Thymus (tissue), 11 donors: ENCODE data around the gene ZBTB7A. TPM values are rescaled to one million over a fixed set of nuclear protein-coding genes. Genes with fewer than 3 reads are reported as not detected.

ENCODE experiments used
- DNase-seq, 9 donors: peaks; one replicate each; pipeline ENCODE4 v3.0.0-alpha.2; 2013; ENCODE audit warnings: low spot score in 9 of 9, low read depth in 6 of 9, missing footprints in 1 of 9
- H3K27ac ChIP-seq, 2 donors: one replicate each; pipeline ENCODE4 v1.5.1; 2013; ENCODE audit warnings: control low read depth in 1 of 2, low read depth in 1 of 2, low read length in 1 of 2, mild to moderate bottlenecking in 1 of 2, moderate library complexity in 1 of 2
- H3K27me3 ChIP-seq, 2 donors: one replicate each; pipeline ENCODE4 v1.5.1; 2013; ENCODE audit warnings: low read length in 1 of 2; ENCODE audit not compliant: control insufficient read depth in 2 of 2, insufficient read depth in 1 of 2
- H3K36me3 ChIP-seq, 2 donors: one replicate each; pipeline ENCODE4 v1.5.1; 2013; ENCODE audit warnings: low read length in 1 of 2, mild to moderate bottlenecking in 1 of 2, moderate library complexity in 1 of 2; ENCODE audit not compliant: control insufficient read depth in 2 of 2, insufficient read depth in 2 of 2
- H3K4me1 ChIP-seq, 2 donors: one replicate each; pipeline ENCODE4 v1.5.1; 2013; ENCODE audit warnings: low read length in 2 of 2; ENCODE audit not compliant: control insufficient read depth in 2 of 2, insufficient read depth in 2 of 2
- H3K4me3 ChIP-seq, 2 donors: one replicate each; pipeline ENCODE4 v1.5.1; 2013; ENCODE audit warnings: low read length in 2 of 2, control low read depth in 1 of 2, mild to moderate bottlenecking in 1 of 2
- H3K9me3 ChIP-seq, 2 donors: one replicate each; pipeline ENCODE4 v1.5.1; 2013; ENCODE audit warnings: low read length in 1 of 2, mild to moderate bottlenecking in 1 of 2; ENCODE audit not compliant: control insufficient read depth in 2 of 2, insufficient read depth in 1 of 2
- WGBS: extraction: QIAGEN DNeasy Blood & Tissue Kit; methylation state at CpG from one replicate; pipeline ENCODE4 v1.1.7; 2013; 5-methylcytosine and 5-hydroxymethylcytosine counted together
- polyA plus RNA-seq: library from polyadenylated mRNA; stranded (reverse); fragments of 200-250 nt; gene quantifications from one replicate; pipeline ENCODE4 v1.2.3, GENCODE V29; 2013
- total RNA-seq: library from RNA; stranded (reverse); fragments of 120-200 nt; gene quantifications from one replicate; pipeline ENCODE4 v1.2.4, GENCODE V29; 2013
- donor health status: healthy.

ZBTB7A gene
- total and polyA plus RNA-seq, 2 donors: 5.1 to 9.4 TPM

DNA sequence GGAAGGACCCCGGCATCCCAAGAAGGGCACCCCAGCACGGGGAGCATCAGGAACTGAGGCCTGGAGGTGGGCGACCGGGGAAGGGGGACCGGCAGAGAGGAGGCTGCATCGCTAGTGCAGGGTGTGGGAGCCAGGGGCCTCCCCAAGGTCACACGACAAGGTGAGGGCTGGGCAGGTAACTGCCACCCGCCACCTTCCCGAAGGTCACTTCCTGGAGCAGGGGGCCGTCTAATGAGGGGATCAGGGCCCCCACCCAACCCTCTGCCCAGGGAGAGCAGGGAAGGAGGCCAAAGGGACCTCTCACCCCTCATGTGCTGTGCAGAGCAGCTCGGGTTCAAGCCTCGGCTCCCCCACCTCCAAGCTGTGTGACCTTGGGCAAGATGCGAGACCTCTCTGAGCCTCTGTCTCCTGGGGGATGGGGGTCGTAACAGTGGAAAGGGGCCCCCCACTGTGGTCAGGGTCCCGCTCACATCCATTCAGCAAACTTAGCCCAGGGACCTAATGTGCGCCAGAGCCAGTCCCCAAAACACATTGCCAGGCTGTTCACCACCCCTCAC lies 6.0 kb downstream of the ZBTB7A start:
- DNase-seq: no peak
- 94% methylated on average over 16 of the region's 16 CpGs for WGBS
- H3K27ac ChIP-seq: peak overlapping the region in 1 of 2 donors; percentile 6
- peaks cover 10 to 38% of the 10 kb centered on the region in 2 donors for H3K4me1 ChIP-seq
- no peaks in the 10 kb centered on the region for H3K9me3 ChIP-seq
- H3K4me3 ChIP-seq: no peak overlapping the region
- no peaks in the 10 kb centered on the region for H3K27me3 ChIP-seq
- H3K36me3 ChIP-seq: peaks cover 40 to 41% of the 10 kb centered on the region in 2 donors

DNA sequence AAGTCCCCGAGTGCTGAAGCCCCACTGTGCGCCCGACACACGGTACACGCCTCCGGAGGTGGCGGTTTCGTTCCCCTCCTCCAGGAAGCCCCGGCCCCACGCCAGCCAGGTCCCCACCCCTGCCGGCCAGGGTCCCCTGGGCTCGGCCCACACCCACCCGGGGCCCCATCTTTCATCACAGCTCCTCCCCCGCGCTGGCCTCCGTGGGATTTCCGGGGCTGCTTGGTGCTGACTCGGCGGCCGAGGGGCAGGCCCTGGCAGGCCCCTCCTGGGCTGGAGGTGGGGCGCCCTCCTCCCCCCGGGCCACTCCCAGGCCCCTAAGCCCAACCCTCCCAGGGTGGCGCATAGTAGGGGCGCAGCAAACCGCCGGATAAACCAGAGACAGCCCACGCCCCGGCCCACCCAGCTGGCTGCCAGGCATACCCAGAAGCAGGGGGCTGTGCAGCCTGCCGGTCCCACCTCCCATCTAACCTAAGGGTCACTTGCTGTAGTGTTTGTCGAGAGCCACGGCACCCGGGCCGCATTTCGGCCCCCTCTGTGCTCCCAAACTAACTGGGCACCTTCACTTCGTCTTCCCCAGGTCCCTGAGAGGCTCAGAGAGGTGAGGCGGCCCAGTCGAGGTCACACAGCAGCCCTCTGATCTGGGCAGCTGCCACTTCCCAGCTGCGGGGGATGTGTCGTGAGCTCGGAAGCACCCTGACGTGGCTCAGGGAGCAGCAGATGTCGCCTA lies 6.6 kb downstream of the ZBTB7A start:
- Histone ChIP-seq H3K9me3 (no peaks in the 10 kb centered on the region), H3K36me3 (peaks cover 42 to 45% of the 10 kb centered on the region in 2 donors), H3K27me3 (no peaks in the 10 kb centered on the region), H3K27ac (peak overlapping the region; percentile 51 to 83), H3K4me3 (peak overlapping the region in 1 of 2 donors; percentile 7), H3K4me1 (peaks cover 10 to 38% of the 10 kb centered on the region in 2 donors)
- 89% methylated on average over 42 of the region's 42 CpGs for WGBS
- DNase-seq: no peak

DNA sequence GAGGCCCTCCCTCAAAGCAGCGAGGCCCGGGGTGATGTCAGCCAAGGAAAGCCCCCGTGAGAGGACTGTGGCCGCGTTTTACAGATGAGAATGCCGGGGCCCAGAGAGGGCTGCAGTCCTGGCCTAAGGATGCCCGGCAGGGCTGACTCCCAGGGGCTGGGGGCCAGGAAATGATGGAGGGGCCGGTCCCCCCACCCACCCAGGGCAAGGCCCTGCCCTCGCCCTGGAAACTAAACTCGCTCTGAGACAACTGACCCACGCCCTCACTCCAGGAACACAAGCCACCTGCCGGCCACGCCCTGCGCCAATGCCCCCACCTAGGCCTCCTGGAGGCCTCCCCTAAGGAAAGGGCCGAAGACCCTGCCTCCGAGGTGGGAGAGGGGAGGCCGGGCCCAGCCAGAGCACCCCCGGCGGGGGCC lies 7.2 kb downstream of the ZBTB7A start:
- peak overlapping the region in 1 of 2 donors; percentile 7 for H3K4me3 ChIP-seq
- H3K36me3 ChIP-seq: peaks cover 48 to 51% of the 10 kb centered on the region in 2 donors
- no peak for DNase-seq
- no peaks in the 10 kb centered on the region for H3K9me3 ChIP-seq
- H3K27me3 ChIP-seq: no peaks in the 10 kb centered on the region
- H3K4me1 ChIP-seq: peaks cover 10 to 38% of the 10 kb centered on the region in 2 donors
- whole genome bisulfite sequencing: 91% methylated on average over 19 of the region's 19 CpGs
- peak overlapping the region; percentile 51 to 83 for H3K27ac ChIP-seq

GRCh38 chr19:4058693-4059452 lies 7.8 kb downstream of the ZBTB7A start:
- Histone ChIP-seq H3K36me3 (peaks cover 49 to 57% of the 10 kb centered on the region in 2 donors), H3K9me3 (no peaks in the 10 kb centered on the region), H3K27me3 (no peaks in the 10 kb centered on the region), H3K4me1 (peaks cover 4 to 32% of the 10 kb centered on the region in 2 donors), H3K4me3 (no peak overlapping the region), H3K27ac (peak overlapping the region; percentile 65 to 83)
- DNase-seq: no peak
- 91% methylated on average over 30 of the region's 30 CpGs for WGBS

GRCh38 chr19:4057931-4058692 lies 8.6 kb downstream of the ZBTB7A start:
- H3K4me3 ChIP-seq: no peak overlapping the region
- H3K27ac ChIP-seq: peak overlapping the region; percentile 17 to 83
- H3K36me3 ChIP-seq: peaks cover 50 to 62% of the 10 kb centered on the region in 2 donors
- H3K9me3 ChIP-seq: no peaks in the 10 kb centered on the region
- H3K27me3 ChIP-seq: no peaks in the 10 kb centered on the region
- DNase-seq: no peak
- peaks cover 2 to 25% of the 10 kb centered on the region in 2 donors for H3K4me1 ChIP-seq
- WGBS: 87% methylated on average over 22 of the region's 22 CpGs

DNA sequence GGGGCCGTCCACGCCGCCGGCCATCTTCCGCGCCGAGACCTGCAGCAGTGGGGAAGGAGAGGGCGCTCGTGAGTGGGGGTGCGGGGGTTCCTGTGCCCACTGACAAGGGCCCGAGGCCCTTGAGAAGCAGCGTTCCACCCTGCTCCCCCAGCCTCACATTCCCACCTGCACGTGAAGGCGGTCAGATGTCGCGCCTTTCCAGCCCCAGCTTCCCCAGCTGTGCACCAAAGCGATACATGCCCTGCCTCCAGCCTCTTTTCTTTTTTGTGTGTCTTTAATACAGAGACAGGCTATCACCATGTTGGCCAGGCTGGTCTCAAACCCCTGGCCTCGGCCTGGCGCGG lies 11.5 kb downstream of the ZBTB7A start:
- Histone ChIP-seq H3K27me3 (no peaks in the 10 kb centered on the region), H3K27ac (peak overlapping the region in 1 of 2 donors; percentile 40), H3K9me3 (no peaks in the 10 kb centered on the region), H3K4me3 (no peak overlapping the region), H3K36me3 (peaks cover 49 to 75% of the 10 kb centered on the region in 2 donors), H3K4me1 (peaks cover 0 to 12% of the 10 kb centered on the region in 2 donors)
- 98% methylated on average over 20 of the region's 20 CpGs for WGBS
- DNase-seq: no peak

DNA sequence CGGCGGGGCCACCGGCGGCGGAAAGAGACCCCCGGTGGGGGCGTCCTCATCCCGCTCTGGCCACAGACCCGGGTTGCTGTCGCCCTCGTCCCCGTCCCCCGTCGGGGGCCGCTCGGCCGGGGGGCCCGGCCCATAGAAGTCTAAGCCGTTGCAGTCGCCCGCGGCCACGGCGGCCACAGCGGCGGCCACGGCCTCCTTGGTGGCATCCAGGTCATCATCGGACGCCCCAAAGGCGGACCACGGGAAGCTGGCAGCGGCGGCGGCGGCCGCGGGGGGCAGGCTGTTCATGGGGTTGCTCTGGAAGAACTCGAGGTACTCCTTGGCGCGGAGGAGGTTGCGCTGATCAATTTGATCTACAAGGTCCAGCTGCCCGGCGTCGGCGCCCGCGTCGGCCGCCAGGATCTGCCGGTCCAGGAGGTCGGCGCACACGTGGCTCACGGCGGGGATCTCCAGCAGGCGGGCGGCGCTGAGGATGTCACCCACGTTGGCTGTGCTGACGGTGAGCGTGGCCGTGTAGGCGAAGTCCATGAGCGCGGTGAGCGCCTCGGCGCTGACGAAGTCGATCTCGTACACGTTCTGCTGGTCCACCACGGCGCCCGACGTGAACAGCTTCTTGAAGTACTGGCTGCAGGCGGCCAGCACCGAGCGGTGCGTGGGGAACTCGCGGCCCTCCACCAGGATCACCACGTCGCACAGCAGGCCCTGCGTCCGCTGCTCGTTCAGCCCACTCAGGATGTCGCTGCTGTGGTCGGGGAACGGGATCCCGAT lies 12.1 kb downstream of the ZBTB7A start:
- peaks cover 45 to 81% of the 10 kb centered on the region in 2 donors for H3K36me3 ChIP-seq
- no peaks in the 10 kb centered on the region for H3K9me3 ChIP-seq
- H3K4me1 ChIP-seq: peaks cover 0 to 12% of the 10 kb centered on the region in 2 donors
- no peak for DNase-seq
- WGBS: 98% methylated on average over 91 of the region's 91 CpGs
- H3K4me3 ChIP-seq: no peak overlapping the region
- H3K27me3 ChIP-seq: no peaks in the 10 kb centered on the region
- H3K27ac ChIP-seq: no peak overlapping the region
